K562 (cell line): ENCODE data around the gene SNX33. TPM values are rescaled to one million over a fixed set of nuclear protein-coding genes. Genes with fewer than 3 reads are reported as not detected.

Experiments
- BACH1 ChIP-seq: fragments of 200-800 bp; sonication (Bioruptor generic); IDR thresholded peaks from 2 replicates; pipeline ENCODE4 v1.6.1; 2016; ENCODE audit warnings: missing genetic modification characterization, missing compliant biosample characterization
- HMGXB4 ChIP-seq: sonication (generic); formaldehyde crosslinking; IDR thresholded peaks from 2 replicates; pipeline ENCODE4 v1.8.1; 2023; ENCODE audit warnings: mild to moderate bottlenecking, missing genetic modification reagents
- KDM1A ChIP-seq, 2 experiments: fragments of 450-650 bp; IDR thresholded peaks; 2 replicates each; pipeline ENCODE4 v1.6.1; 2016; ENCODE audit warnings: mild to moderate bottlenecking in 2 of 2
- MLX ChIP-seq, 2 experiments: fragments of 450-650 bp in 1 of 2; sonication (generic) in 1 of 2; formaldehyde crosslinking; conservative IDR thresholded peaks; 2 replicates each; pipeline versions ENCODE4 v1.4.0 to v1.8.1; 2020 to 2022; ENCODE audit warnings: mild to moderate bottlenecking in 1 of 2, missing genetic modification reagents in 1 of 2
- POU5F1 ChIP-seq: fragments of 150-350 bp; IDR thresholded peaks from 2 replicates; pipeline ENCODE4 v1.6.1; 2014; ENCODE audit warnings: borderline replicate concordance, low read length, low read depth, mild to moderate bottlenecking; ENCODE audit not compliant: partially characterized antibody
- REST ChIP-seq, 2 experiments: fragments of 450-650 bp; formaldehyde crosslinking in 1 of 2; IDR thresholded peaks; 2 replicates each; pipeline versions ENCODE4 v1.4.0 to v1.6.1; 2014 to 2020; ENCODE audit warnings: mild to moderate bottlenecking in 2 of 2, borderline replicate concordance in 1 of 2, low read depth in 1 of 2
- YY1 ChIP-seq, 3 experiments: IDR thresholded peaks; 2 replicates each; pipeline ENCODE4 v1.6.1; 2011; ENCODE audit warnings: low read length in 2 of 3, mild to moderate bottlenecking in 2 of 3, moderate library complexity in 2 of 3, borderline replicate concordance in 1 of 3, control low read depth in 1 of 3, low read depth in 1 of 3; ENCODE audit not compliant: insufficient read depth in 3 of 3, insufficient replicate concordance in 2 of 3, control insufficient read depth in 1 of 3, insufficient read length in 1 of 3; ENCODE audit errors: extremely low read depth in 1 of 3
- ZNF12 ChIP-seq: sonication (generic); formaldehyde crosslinking; IDR thresholded peaks from 2 replicates; pipeline ENCODE4 v1.4.0; 2020; ENCODE audit warnings: mild to moderate bottlenecking, missing genetic modification reagents
- polyA plus RNA-seq, 8 experiments: library from polyadenylated mRNA; depleted of rRNA in 4 of 8; stranded (reverse) in 5 of 8; unstranded in 3 of 8; fragments of >200 nt; fragmentation: Nextera tagmentation in 2 of 8; fragmentation: Illumina TruSeq in 1 of 8; extraction: Ambion mirVana in 2 of 8; extraction: Trizol in 1 of 8; gene quantifications; 2 replicates each; pipeline versions ENCODE4 v1.2.1 to v1.2.3, GENCODE V29; 2011 to 2014; ENCODE audit warnings: inconsistent platforms in 1 of 8, missing spikeins in 1 of 8
- total RNA-seq, 7 experiments: library from RNA; depleted of rRNA in 6 of 7; stranded (reverse); fragments of >200 nt in 6 of 7; fragmentation: Illumina TruSeq in 2 of 7; extraction: Trizol in 2 of 7; gene quantifications; 2 replicates each; pipeline versions ENCODE4 v1.2.1 to v1.2.3, GENCODE V29; 2011 to 2021; ENCODE audit warnings: low replicate concordance in 1 of 7
- TF ChIP-seq, protein P1 (sequence below): fragments of 250-450 bp; sonication (Bioruptor Pico); IDR thresholded peaks from 2 replicates; pipeline ENCODE4 v1.8.0; 2022; ENCODE audit warnings: inconsistent platforms, mild to moderate bottlenecking, moderate library complexity, borderline replicate concordance
- TF ChIP-seq, protein P2 (sequence below): fragments of 200-800 bp; sonication (Bioruptor generic); IDR thresholded peaks from 2 replicates; pipeline ENCODE4 v1.6.1; 2017; ENCODE audit warnings: missing genetic modification characterization, missing compliant biosample characterization

SNX33 gene
- total and polyA plus RNA-seq, 9 of the 15 experiments (the other 6 are each of a cell fraction or from before 2014, with no cell fraction given) = 1.4 to 14.1 (median 8.2) TPM

- no peak for TF ChIP-seq REST (IDR thresholded peaks at IDR 0.05; ENCODE audit: borderline replicate concordance)
- TF ChIP-seq REST (CRISPR knock-in tag; IDR thresholded peaks at IDR 0.05; ENCODE audit: low read depth) = no peak
- TF ChIP-seq, protein P1, sequence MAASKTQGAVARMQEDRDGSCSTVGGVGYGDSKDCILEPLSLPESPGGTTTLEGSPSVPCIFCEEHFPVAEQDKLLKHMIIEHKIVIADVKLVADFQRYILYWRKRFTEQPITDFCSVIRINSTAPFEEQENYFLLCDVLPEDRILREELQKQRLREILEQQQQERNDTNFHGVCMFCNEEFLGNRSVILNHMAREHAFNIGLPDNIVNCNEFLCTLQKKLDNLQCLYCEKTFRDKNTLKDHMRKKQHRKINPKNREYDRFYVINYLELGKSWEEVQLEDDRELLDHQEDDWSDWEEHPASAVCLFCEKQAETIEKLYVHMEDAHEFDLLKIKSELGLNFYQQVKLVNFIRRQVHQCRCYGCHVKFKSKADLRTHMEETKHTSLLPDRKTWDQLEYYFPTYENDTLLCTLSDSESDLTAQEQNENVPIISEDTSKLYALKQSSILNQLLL (CRISPR knock-in tag) = no peak
- peak in 1 of 2 experiments; percentile 41; a peak in 1 of 4 replicates for TF ChIP-seq KDM1A (IDR thresholded peaks at IDR 0.05)
- peak in 1 of 3 experiments; percentile 32 for TF ChIP-seq YY1 (IDR thresholded peaks at IDR 0.05; ENCODE audit: borderline replicate concordance in 1 of 3, control insufficient read depth in 1 of 3, extremely low read depth in 1 of 3, insufficient read depth in 3 of 3, insufficient read length in 1 of 3, insufficient replicate concordance in 2 of 3, low read depth in 1 of 3, low read length in 2 of 3)
- no peak for TF ChIP-seq BACH1 (tag)
- TF ChIP-seq ZNF12 (CRISPR knock-in tag) = no peak
- TF ChIP-seq MLX (CRISPR knock-in tag; conservative IDR thresholded peaks at IDR 0.05) = peak in 1 of 2 experiments; percentile 50; a peak in 1 of 4 replicates
- TF ChIP-seq, protein P2, sequence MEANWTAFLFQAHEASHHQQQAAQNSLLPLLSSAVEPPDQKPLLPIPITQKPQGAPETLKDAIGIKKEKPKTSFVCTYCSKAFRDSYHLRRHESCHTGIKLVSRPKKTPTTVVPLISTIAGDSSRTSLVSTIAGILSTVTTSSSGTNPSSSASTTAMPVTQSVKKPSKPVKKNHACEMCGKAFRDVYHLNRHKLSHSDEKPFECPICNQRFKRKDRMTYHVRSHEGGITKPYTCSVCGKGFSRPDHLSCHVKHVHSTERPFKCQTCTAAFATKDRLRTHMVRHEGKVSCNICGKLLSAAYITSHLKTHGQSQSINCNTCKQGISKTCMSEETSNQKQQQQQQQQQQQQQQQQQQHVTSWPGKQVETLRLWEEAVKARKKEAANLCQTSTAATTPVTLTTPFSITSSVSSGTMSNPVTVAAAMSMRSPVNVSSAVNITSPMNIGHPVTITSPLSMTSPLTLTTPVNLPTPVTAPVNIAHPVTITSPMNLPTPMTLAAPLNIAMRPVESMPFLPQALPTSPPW (CRISPR knock-in tag) = no peak
- TF ChIP-seq HMGXB4 = no peak
- TF ChIP-seq POU5F1 = no peak
Observed at GRCh38 chr15:75651810-75652543, 4.3 kb downstream of the SNX33 start (continued).
